Measurements from ENCODE around the gene TMEM150A. TPM values are rescaled to one million over a fixed set of nuclear protein-coding genes. Genes with fewer than 3 reads are reported as not detected.

The TMEM150A gene
- total and polyA plus RNA-seq, 3 donors from 2014 or later = 33.1 to 44.0 (median 39.3) TPM

GRCh38 chr2:85557130-85557529 is 45.4 kb downstream of the TMEM150A start:
- 90 to 93% methylated on average over 5 of the region's 5 CpGs for WGBS, 2 donors
- H3K36me3 ChIP-seq (ENCODE audit: low read depth, missing control alignments) = no peaks in the 10 kb centered on the region

GRCh38 chr2:85554980-85555612 is 47.4 kb downstream of the TMEM150A start:
- Histone ChIP-seq H3K9me3 (no peaks in the 10 kb centered on the region), H3K27me3 (no peaks in the 10 kb centered on the region), H3K27ac (no peak overlapping the region), H3K4me1 (peaks cover 4% of the 10 kb centered on the region), H3K4me3 (no peak overlapping the region), H3K36me3 (ENCODE audit: low read depth, missing control alignments) (no peaks in the 10 kb centered on the region)
- no peak for DNase-seq
- WGBS, 2 donors = 83 to 86% methylated on average over 3 of the region's 3 CpGs
- intact Hi-C loops (cut with DNase I; ENCODE audit: low total_unique reads) = loop anchor here (5.0 kb wide), 2 partner anchors 47 to 123 kb away; partner anchors contain the start of gene TMEM150A
- no peak for TF ChIP-seq POLR2A (IDR thresholded peaks at IDR 0.05)
- no peak for TF ChIP-seq CTCF (IDR thresholded peaks at IDR 0.05)

More at GRCh38 chr2:85557130-85557529, 45.4 kb downstream of the TMEM150A start:
- no peaks in the 10 kb centered on the region for H3K9me3 ChIP-seq
- H3K4me3 ChIP-seq = no peak overlapping the region
- H3K27ac ChIP-seq = no peak overlapping the region
- DNase-seq = no peak
- TF ChIP-seq POLR2A (IDR thresholded peaks at IDR 0.05) (no peak), CTCF (IDR thresholded peaks at IDR 0.05) (no peak)
- intact Hi-C loops (cut with DNase I; ENCODE audit: low total_unique reads) = loop anchor here (5.0 kb wide), 1 partner anchor 45 kb away; the partner anchor contains the start of gene TMEM150A
- no peaks in the 10 kb centered on the region for H3K27me3 ChIP-seq
- H3K4me1 ChIP-seq = peaks cover 12% of the 10 kb centered on the region

GRCh38 chr2:85553184-85553583 is 49.3 kb downstream of the TMEM150A start:
- WGBS, 2 donors = 74 to 85% methylated on average over 6 of the region's 6 CpGs

GRCh38 chr2:85551698-85552678 is 50.5 kb downstream of the TMEM150A start:
- Histone ChIP-seq H3K36me3 (ENCODE audit: low read depth, missing control alignments) (no peaks in the 10 kb centered on the region), H3K27me3 (no peaks in the 10 kb centered on the region), H3K27ac (no peak overlapping the region), H3K4me3 (no peak overlapping the region), H3K4me1 (no peaks in the 10 kb centered on the region), H3K9me3 (no peaks in the 10 kb centered on the region)
- TF ChIP-seq POLR2A (IDR thresholded peaks at IDR 0.05) (no peak), CTCF (IDR thresholded peaks at IDR 0.05) (peak; percentile 89 to 96 (median 92))
- intact Hi-C loops (cut with DNase I; ENCODE audit: low total_unique reads) = loop anchor here (5.0 kb wide), 1 partner anchor 120 kb away; no protein-coding TSS in a partner anchor
- 69 to 85% methylated on average over 9 of the region's 9 CpGs for WGBS, 2 donors
- peak; percentile 84 for DNase-seq

More at GRCh38 chr2:85553184-85553583, 49.3 kb downstream of the TMEM150A start:
- Histone ChIP-seq H3K27ac (no peak overlapping the region), H3K9me3 (no peaks in the 10 kb centered on the region), H3K4me3 (no peak overlapping the region), H3K36me3 (ENCODE audit: low read depth, missing control alignments) (no peaks in the 10 kb centered on the region), H3K4me1 (no peaks in the 10 kb centered on the region), H3K27me3 (no peaks in the 10 kb centered on the region)
- TF ChIP-seq POLR2A (IDR thresholded peaks at IDR 0.05) (no peak), CTCF (IDR thresholded peaks at IDR 0.05) (no peak)
- DNase-seq = no peak
- intact Hi-C loops (cut with DNase I; ENCODE audit: low total_unique reads) = loop anchor here (5.0 kb wide), 1 partner anchor 121 kb away; no protein-coding TSS in a partner anchor

Data from testis (tissue), 3 donors.